Stimulated activated naive CD8-positive, alpha-beta T cell treated with anti-CD3 and anti-CD28 coated beads, Interleukin-15, Interleukin-2, amounts not matched to agents 100 U/mL and 50 U/mL, for 24 hours (primary cell): ENCODE measurements around the gene ADAMTSL1.

Experiments
- ATAC-seq: fragments of 150-1000 bp; cut with Tn5 transposase; one replicate; pipeline ENCODE4 v1.10.0; 2021
- DNase-seq: peaks from one replicate; pipeline ENCODE4 v3.0.0; 2021

Gene ADAMTSL1

DNA sequence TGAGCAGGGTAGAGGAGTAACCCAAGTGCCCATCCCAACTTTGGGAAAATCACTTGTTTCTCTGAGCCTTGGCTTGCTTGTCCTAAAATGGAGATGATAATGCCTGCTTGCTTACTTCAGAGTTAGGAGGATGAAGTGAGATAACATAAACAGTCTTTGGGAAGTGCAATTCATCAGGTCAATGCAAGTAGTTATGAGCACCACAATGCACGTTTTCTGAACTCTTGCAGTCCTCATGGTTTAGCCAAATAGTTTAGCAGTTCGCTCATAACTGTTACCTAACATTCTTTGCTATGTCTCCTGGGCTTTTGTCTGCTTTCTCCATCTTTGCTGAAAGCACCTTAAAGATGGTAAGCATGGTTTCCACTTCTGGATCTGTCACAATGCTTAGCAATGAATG lies 270.0 kb downstream of the ADAMTSL1 start:
- DNase-seq: no peak
- no peak for ATAC-seq

DNA sequence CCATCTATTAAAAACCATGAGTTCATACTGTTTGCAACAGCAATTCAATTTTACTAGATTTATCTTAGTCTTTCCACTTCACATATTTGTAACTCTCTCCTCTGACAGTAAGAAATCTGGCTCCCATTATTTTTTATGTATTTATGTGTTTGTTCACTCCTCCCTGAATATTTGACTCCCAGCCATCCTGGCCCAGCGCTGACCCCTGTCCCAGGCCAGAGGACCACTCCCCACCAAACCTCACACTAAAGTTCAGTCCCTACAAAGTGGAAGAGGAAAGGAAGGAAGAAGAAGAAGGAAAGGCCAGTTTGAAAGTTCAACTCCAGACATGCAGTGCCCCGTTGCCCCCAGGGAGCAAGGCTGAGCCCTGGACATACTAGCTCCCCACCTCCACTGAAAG lies 271.8 kb downstream of the ADAMTSL1 start:
- ATAC-seq (no peak), DNase-seq (no peak)

DNA sequence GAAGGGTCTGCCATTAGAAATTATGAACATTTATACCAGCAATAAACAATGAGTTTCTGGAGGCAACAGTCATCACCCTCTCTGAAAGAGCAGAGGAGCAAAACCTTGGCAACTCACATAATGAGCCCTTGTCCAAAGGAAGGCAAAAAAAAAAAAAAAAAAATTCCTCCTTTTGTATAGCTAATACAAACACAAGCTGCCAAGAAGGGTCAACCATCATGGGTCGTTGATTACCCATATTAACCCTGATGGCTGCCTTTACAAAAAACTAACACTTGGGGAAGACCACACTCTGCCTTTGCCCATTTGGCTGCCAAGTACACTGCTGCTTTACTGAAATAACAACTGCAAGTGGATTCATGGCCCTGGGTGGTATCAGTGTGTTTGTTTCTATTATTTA lies 272.7 kb downstream of the ADAMTSL1 start:
- no peak for DNase-seq
- no peak for ATAC-seq

DNA sequence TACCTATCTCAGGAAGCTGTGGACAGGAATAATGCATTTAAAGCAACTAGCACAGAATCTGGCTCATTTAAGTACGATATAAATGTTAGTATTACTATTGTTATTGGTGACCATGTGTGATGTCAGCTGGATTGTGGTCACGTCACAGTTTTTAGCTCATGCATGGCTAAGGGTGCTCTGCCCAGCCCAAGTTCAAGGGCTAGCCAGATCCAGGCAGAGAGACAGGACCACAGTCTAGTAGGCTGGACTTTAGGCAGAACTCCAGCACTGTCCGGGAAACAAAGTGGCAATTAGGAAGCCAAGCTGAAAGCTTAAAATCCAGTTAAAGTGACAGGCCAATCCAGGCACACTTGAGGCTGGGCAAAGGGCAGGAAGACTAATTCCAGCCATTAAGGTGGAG lies 273.6 kb downstream of the ADAMTSL1 start:
- no peak for DNase-seq
- no peak for ATAC-seq

DNA sequence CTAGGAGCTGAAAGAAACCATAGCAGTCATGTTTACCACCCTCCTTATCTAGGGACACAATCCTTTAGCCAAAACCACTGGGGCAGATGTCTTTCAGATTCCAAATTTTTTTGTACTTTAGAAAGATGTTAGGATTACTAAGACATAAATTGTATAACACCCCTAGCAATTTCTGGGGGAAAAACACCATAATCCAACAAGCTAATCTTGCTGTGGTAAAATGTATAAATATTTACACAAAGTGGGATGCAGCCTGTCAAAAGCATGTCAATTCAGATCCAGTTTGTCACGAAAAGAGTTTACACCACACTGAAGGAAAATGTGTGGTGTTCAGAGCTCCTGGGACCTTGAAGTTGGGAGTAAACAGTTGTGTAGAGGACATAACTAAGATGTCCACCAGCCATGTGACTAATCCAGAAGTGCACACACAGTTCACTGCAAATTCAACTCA lies 274.3 kb downstream of the ADAMTSL1 start:
- no peak for DNase-seq
- ATAC-seq: no peak

DNA sequence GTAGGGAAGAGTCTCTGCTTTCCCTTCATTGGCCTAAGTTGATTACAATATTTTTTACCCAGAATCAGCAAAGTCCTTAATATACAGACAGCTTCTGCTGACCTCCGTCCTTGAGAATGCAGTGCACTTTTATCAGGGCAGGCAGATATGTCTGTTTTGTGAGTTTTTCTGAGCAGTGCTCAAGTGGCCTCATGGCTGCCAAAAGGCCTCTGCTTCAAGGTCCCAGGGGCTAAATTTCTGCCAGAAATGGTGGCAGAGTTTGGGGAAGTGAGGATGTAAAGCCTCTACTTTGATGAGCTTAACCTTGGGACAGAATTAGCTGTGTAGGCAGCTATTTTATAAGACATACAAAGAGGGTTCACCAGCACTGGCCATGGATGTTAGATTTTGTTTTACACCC lies 275.8 kb downstream of the ADAMTSL1 start:
- no peak for ATAC-seq
- no peak for DNase-seq

DNA sequence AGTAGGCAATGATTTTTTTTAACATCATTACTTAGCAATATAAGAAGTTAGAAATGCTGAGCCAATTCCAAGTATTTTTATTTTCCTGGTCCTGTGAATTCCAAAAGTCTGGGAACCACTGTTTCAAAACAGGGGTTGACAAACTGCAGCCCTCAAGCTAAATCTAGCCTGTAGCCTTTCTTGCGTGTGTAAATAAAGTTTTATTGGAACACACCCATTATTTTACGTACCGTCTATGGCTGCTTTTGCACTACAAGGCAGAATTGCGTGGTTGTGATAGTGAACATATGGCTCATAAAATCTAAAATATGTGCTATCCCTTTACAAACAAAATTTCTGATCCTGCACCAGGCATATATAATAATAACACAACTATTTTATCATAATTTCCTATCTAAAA lies 280.0 kb downstream of the ADAMTSL1 start:
- ATAC-seq (no peak), DNase-seq (no peak)

DNA sequence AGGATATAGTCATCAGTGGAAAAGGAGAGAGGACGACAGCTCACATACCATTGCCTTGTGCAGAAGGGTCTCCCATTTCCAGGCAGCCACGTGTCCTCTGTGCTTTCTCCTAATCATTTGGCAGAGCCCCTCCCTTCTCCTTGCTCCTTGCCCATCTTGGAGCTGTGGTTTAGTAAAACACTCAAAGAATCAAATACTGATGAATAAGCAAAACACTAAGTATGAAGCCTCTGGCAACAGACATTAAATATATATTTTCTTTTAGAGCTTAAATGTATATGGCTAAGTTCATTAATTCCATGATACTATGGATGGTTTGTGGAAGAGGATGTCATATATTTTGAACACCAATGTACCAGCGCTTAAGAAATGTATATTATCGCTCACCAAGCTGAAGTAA lies 280.6 kb downstream of the ADAMTSL1 start:
- ATAC-seq (no peak), DNase-seq (no peak)

DNA sequence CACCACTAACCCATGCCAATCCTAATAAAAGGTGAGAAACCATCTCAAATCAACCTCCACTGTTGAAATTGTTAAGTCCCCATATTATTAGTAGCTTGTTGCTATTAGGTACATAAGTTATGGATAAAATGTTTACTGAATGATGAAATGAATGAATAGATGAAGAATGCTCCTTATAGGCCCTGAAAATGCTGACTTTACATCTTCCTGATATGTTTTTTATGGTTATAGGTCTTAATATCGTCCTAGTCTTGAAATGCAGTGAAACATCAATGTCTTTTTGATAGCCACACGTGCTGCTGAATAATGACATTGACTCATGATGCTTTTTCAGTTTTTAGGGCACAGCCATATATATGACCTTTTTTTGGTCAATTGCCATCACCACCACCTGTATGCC lies 281.3 kb downstream of the ADAMTSL1 start:
- ATAC-seq: no peak
- no peak for DNase-seq

DNA sequence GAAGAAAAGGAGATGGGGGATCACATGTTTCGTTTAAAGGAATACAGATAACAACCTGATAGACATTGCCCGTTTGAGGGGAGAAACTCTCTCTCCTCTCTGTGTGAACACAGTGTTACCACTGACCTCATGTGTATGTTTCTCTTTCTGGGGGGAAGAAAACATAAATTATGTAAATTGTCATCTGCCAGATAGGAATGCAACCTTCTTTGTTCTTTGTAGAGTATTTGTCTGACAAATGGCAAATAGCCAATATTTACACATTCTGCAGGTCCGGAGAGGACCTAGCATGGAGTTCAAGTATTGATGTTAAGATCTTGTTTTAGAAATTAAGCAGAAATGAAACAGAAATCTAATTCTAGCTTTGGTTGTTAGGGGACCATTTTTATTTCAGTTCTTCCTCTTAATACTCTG lies 282.8 kb downstream of the ADAMTSL1 start:
- DNase-seq: no peak
- no peak for ATAC-seq

DNA sequence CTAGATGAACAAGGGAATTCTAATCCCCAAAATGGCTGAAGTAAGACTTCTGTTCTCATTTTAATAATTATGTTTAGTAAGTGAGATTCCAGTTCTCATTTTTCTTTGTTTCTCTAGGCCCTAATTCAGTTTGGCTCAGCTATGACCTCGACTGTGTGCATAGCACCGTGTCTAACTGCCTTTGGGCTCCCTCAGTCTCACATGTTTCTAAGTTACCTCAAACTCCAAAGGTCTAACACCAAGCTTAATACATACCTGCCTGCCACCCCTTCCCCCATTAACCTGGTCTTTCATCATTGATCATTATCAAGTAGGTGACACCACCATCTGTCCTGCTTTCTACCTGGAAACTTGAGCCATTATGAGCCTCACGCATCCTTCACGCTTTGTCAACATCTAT lies 285.9 kb downstream of the ADAMTSL1 start:
- ATAC-seq: no peak
- DNase-seq: no peak

DNA sequence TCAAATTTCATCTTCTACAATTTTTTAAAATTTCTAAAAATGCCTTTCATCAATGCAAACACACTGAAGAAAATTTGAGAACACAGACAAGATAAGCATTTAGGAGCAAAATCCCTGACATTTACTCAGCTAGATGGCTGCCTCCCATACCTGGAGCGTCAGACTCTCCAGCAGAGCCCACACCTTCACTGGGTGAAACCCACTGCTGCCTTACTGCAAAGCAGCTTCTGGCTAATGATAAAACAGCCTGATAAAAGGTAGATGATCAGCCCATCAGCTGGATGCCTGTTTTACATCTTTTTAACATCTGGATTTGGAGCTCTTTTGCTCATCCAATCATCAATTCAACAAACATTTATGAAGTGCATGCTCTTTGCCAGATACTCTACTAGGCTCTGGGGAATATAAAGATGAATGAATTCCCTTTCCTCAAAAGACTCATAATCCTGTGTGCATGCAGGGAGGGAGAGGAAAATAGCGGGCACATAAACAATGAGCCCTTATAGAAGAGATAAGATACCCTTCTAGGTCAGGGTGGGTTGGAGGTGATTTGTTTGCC lies 287.9 kb downstream of the ADAMTSL1 start:
- DNase-seq (no peak), ATAC-seq (no peak)

DNA sequence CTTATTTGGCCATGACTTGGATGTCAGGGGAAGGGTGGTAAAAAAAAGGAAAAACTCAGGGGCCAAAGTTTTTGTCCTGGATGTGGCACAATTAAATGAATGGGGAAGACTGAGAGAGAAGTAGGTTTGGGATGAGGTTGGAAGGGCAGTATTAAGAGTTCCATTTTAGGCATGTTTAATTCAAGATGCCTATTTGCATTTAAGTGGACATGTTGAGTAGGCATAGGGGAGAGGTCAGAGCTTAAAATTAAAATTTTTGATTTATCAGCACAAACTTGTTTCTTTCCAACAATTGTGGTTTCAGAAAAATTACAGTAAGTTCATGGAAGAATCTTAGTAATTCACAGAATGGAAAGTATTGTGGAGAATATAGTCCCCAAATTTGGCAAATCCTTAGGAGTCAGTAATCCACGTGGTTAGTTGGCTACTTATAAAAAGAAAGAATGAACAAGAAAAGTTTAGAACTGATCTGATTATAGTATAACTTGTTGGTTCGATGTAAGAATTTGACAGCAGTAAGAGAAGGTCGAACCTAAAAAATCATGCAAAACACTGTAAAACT lies 293.1 kb downstream of the ADAMTSL1 start:
- no peak for DNase-seq
- no peak for ATAC-seq

DNA sequence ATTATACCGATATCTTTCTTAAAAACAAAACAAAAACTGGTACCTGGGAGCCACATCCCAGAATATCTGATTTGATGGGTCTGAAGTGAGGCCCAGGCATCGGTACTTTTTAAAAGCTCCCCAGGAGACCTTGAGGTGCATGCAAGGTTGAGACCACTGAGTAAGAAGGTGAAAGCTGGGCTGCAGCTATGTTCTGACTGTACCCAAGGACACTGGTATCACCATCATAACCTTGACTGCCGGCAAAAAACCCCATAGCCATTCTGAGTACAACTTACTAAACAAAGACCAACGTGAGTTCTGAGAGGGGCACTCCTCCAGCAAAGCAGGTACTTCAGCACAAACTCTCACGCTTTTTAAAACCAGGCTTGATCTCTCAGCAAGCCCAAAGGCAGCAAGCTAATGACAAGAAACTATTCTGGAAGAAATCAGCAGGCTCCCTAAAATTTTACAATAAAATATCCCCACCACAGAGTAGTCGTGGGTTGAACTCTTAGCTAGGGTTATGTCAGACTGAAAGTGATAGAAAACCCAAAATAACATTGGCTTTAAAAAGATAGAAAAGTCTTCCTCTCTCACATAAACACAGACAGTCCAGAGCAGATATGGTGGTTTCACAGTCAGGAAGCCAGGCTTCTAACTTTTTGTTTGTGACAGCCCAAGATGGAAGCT lies 295.1 kb downstream of the ADAMTSL1 start:
- DNase-seq (no peak), ATAC-seq (no peak)

DNA sequence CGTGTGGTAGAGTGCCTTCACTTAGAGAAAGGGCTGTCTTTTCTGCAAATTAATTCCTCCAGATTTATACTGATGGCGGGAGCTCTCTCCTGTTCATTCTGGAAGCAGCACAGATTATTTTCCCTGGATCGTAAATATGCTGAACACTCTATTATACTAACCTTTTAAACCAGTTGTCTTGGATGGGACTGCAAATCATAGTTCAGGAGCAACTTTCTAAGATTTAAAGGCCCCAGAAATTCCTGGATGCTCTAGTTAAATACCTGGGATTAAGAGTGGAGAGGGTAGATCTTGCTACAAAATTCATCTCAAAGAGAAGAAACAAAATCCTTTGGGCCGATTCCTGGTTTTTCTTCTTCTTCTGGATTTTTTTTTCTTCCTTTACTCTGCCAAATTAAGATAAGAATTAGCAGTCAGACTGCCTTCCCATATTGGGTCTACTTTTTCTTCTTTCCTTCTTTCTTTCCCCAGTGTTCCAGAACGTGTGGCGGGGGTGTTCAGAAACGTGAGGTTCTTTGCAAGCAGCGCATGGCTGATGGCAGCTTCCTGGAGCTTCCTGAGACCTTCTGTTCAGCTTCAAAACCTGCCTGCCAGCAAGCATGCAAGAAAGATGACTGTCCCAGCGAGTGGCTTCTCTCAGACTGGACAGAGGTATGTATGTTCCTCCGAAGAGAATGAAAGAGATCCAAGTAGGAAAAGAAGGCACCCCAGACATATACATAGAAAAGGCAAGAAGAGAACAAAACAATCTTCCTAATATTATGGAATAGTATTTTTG lies 296.4 kb downstream of the ADAMTSL1 start:
- ATAC-seq: no peak
- DNase-seq: no peak

DNA sequence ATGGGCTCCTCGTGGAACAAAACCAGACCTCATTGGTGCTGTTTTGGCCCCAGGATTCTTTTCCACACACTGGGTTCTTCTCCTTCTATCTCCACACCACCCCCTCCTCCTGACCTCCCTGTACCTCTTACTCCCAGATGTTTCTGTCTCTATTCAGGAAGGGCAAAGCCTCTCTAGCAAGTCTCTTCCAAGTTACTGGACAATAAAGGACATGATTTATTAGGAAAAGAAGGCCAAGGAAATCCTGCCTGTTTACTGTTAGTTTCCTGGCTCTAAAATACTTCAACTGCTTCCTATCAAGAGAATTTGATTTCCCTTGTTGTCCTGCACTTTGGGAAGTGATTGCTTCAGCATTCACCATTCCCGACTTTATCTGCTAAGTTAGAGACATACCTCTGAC lies 297.1 kb downstream of the ADAMTSL1 start:
- DNase-seq (no peak), ATAC-seq (no peak)

DNA sequence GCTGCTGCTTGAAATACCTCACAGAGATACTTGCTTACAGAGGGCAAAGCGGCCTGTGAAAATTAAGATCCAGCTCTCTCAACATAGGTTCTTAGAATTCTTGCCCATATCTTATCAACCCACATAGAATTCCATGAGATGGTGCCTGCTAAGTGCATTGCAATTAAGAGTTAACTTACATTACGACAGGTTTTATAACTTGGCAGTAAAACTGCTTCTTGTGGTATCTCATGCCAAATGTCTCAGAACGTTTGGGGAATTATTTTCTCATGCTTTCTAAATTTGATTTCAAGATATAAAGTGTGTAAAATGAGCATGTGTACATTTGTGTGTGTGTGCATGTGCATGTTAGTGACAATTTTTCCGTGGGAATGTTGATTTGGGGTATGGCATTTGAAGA lies 297.8 kb downstream of the ADAMTSL1 start:
- no peak for ATAC-seq
- no peak for DNase-seq

DNA sequence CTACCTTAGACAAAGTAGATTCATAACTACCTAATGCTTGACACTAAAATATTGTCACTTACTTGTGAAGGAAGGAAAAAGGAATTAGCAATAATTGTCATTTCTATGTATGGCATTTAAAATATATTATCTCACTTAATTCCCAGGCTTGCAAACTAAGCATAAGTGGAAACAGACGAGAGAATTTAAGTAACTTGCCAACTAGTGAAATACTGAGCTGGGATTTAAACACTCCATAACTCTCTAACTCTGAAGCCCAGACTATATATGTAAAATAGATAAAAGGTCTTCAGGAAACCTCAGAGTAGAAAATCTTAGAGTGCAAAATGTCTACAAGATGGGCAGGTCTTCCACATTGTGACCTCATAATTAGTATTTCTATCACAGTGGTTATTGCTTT lies 301.3 kb downstream of the ADAMTSL1 start:
- ATAC-seq: no peak

DNA sequence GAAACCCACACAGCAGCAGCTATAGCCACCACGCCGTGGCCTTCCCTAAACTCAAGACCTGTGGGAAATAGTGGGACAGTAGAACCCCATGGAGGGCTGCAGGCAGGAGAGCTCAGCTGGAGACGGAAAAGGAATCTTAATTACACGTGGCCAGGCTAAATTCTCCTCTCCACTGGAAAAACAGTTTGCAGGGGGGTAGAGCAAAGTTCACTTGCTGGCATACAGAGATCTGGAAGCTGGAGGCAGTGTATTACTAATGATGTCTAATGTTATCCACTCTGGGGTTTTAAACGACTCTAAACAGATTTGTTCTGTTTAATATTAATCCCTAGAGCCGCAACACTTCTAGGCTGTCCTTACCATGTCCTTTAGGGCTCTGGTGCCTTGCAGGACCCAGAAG lies 302.0 kb downstream of the ADAMTSL1 start:
- no peak for ATAC-seq

More for the DNA sequence above, 301.3 kb downstream of the ADAMTSL1 start:
- DNase-seq: no peak

DNA sequence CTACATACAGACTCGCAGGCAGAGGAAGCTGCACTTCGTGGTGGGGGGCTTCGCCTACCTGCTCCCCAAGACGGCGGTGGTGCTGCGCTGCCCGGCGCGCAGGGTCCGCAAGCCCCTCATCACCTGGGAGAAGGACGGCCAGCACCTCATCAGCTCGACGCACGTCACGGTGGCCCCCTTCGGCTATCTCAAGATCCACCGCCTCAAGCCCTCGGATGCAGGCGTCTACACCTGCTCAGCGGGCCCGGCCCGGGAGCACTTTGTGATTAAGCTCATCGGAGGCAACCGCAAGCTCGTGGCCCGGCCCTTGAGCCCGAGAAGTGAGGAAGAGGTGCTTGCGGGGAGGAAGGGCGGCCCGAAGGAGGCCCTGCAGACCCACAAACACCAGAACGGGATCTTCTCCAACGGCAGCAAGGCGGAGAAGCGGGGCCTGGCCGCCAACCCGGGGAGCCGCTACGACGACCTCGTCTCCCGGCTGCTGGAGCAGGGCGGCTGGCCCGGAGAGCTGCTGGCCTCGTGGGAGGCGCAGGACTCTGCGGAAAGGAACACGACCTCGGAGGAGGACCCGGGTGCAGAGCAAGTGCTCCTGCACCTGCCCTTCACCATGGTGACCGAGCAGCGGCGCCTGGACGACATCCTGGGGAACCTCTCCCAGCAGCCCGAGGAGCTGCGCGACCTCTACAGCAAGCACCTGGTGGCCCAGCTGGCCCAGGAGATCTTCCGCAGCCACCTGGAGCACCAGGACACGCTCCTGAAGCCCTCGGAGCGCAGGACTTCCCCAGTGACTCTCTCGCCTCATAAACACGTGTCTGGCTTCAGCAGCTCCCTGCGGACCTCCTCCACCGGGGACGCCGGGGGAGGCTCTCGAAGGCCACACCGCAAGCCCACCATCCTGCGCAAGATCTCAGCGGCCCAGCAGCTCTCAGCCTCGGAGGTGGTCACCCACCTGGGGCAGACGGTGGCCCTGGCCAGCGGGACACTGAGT lies 303.2 kb downstream of the ADAMTSL1 start:
- peak; percentile 28 for ATAC-seq

More for the DNA sequence above, 302.0 kb downstream of the ADAMTSL1 start:
- no peak for DNase-seq

DNA sequence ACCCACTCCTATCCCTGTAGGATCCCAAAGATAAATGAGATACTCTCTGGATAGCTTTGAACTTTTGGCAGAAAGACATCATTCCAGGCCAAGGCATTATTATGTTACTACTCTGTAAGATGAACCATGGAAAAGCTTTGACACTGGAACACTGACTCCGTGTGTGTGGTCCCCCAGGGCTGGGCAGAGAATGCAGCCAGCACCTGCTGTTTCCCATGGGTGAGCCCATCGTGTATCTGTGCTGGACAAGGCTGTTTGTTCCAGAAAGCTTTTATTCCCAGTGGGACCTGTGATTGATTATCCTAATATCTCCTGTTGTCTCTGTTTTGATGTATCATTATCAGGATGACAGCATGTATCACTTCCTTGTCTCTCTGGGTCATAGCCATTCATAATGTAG lies 304.2 kb downstream of the ADAMTSL1 start:
- DNase-seq: no peak
- ATAC-seq: no peak

More for the DNA sequence above, 303.2 kb downstream of the ADAMTSL1 start:
- no peak for DNase-seq

DNA sequence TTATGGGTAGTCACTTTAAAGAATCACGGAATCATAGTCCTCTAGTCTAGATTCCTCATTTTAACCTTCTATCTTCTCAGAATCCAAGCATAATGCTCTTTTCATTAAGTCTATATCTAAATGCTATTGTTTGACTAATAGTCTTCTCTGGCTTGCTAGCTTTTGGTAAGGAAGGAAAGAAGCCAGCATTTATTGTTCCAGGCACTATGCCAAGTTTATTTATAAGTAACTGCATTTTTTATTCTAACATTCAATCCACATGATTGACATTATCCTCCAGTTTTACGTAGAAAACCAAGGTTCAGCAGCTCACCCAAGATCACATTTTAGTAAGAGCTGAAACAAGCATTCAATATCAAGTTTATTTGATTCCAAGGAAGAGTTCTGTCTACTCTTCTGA lies 304.9 kb downstream of the ADAMTSL1 start:
- ATAC-seq (no peak), DNase-seq (no peak)
